NOMO-1 treated with DMSO at 0.1 percent for 48 hours (cell line): ENCODE results near the gene ANAPC15.

Experiments
- DNase-seq: peaks from one replicate; lab custom pipeline; 2025; ENCODE audit not compliant: unreplicated experiment; lab: John Stamatoyannopoulos, UW

Gene ANAPC15

GRCh38 chr11:72127923-72128322 is 15.4 kb upstream of the ANAPC15 start:
- no peak for DNase-seq

GRCh38 chr11:72125956-72126355 is 13.5 kb upstream of the ANAPC15 start:
- no peak for DNase-seq

- no peak for DNase-seq
Observed at GRCh38 chr11:72124046-72124445, 11.6 kb upstream of the ANAPC15 start.

- no peak for DNase-seq
Observed at GRCh38 chr11:72123117-72123653, 10.7 kb upstream of the ANAPC15 start.

- DNase-seq, result no peak
Observed at GRCh38 chr11:72122607-72123006, 10.1 kb upstream of the ANAPC15 start.

GRCh38 chr11:72120930-72121329 is 8.4 kb upstream of the ANAPC15 start:
- DNase-seq, result no peak

GRCh38 chr11:72119198-72119597 is 6.7 kb upstream of the ANAPC15 start:
- peak; percentile 49 for DNase-seq

GRCh38 chr11:72116019-72116755 is 3.7 kb upstream of the ANAPC15 start:
- DNase-seq, result no peak

GRCh38 chr11:72114570-72114969 is 2.1 kb upstream of the ANAPC15 start:
- DNase-seq, result no peak

- DNase-seq, result no peak
Observed at GRCh38 chr11:72112978-72113808, 698 bp upstream of the ANAPC15 start.

- peak; percentile 61 for DNase-seq
Observed at GRCh38 chr11:72111300-72112142, 974 bp downstream of the ANAPC15 start.

- no peak for DNase-seq
Observed at GRCh38 chr11:72105888-72106287, 6.6 kb downstream of the ANAPC15 start, which contains the start of gene TOMT. TOMT (plus strand) TSS chr11:72105924; CDS start chr11:72105952, 28 bp downstream.

GRCh38 chr11:72103754-72104167 is 8.7 kb downstream of the ANAPC15 start:
- DNase-seq, result no peak

- peak; percentile 99 for DNase-seq
Observed at GRCh38 chr11:72102946-72103753, 9.3 kb downstream of the ANAPC15 start, which contains the start of gene LAMTOR1. LAMTOR1 (minus strand) TSS chr11:72103297; CDS start chr11:72103224, 73 bp downstream.

- no peak for DNase-seq
Observed at GRCh38 chr11:72102631-72102945, 9.9 kb downstream of the ANAPC15 start.

GRCh38 chr11:72102162-72102561 is 10.3 kb downstream of the ANAPC15 start:
- peak; percentile 23 for DNase-seq

GRCh38 chr11:72100462-72100861 is 12.0 kb downstream of the ANAPC15 start:
- DNase-seq, result peak; percentile 78

- DNase-seq, result no peak
Observed at GRCh38 chr11:72100009-72100408, 12.5 kb downstream of the ANAPC15 start.

GRCh38 chr11:72098741-72099140 is 13.8 kb downstream of the ANAPC15 start:
- DNase-seq, result no peak

- DNase-seq, result peak; percentile 88
Observed at GRCh38 chr11:72091292-72091691, 21.2 kb downstream of the ANAPC15 start.
